Stimulated activated CD8-positive, alpha-beta memory T cell treated with anti-CD3 and anti-CD28 coated beads, Interleukin-7, amount 100 ng/mL, for 4 hours (primary cell): ENCODE results near the gene GYPB.
"Not testable (repeated sequence)": the region's sequence is repeated elsewhere in the genome, so short reads cannot be mapped to it uniquely, and the experiment has no call there.

Experiments
- DNase-seq, 2 donors: peaks; one replicate each; pipeline ENCODE4 v3.0.0-alpha.2; 2020; ENCODE audit warnings: low read depth in 2 of 2

GYPB gene

DNA sequence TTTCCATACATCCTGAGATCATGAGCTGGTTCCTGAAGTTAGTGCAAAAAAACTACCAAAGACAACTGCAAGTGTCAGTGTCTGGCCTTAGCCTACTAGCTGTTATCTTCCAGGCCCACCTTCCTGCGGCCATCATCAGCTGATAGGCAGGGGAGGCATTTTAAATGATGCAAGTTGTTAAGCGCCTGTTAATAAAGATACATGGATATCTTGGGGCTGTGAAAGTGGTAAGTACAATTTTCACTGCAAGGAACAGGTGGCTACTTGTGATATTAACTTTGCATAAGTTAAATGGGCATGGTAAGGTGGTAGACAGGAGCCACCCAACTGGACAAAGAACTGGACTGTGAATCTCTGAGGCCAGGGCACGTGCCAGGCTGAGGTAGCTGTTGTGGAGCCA lies at the start of gene GYPB:
Gene GYPB, minus strand, starts transcription at position 104 of the 400 bp plus-strand sequence. Its CDS starts 93 bp downstream, at position 11.
- not testable (repeated sequence) for DNase-seq

DNA sequence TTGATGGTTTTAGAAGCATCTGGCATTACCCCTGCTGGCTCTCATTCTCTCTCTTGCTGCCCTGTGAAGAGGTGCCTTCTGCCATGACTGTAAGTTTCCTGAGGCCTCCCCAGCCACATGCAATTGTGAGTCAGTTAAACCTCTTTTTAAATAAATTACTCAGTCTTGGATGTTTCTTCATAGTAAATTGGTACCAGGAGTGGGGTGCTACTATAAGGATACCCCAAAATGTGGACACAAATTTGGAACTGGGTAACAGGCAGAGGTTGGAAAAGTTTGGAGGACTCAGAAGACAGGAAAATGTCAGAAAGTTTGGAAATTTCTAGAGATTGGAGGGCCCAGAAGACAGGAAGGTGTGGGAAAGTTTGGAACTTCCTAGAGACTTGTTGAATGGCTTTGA lies 42.4 kb upstream of the GYPB start:
- not testable (repeated sequence) for DNase-seq

DNA sequence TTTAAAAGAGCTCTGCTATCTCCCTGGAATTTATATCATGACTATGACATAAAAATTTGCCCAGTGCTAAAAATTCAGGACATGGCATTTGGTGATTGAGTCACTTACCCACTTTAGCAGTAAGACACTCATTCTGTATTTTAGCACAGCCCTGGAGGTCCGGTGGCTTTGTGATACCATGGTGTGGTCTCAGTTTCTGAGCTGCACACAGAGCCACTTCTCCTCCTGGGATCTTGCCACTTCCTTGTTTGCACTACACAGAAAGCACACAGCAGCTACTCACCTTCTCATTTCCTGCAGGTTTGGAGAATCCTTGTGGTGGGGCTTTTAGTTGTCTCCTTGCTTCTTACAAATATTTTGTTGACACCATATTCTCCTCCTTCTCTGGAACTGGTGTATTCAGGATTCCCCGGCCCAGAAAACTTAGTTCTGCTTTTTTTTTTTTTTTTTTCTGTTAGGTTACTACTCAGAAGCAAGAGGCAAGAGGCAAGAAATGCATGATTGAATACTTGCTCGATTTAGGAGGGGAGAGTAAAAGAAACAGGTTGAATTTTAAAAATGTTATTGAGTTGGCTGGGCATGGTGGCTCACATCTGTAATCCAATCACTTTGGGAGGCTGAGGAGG lies 41.2 kb upstream of the GYPB start:
- not testable (repeated sequence) for DNase-seq

DNA sequence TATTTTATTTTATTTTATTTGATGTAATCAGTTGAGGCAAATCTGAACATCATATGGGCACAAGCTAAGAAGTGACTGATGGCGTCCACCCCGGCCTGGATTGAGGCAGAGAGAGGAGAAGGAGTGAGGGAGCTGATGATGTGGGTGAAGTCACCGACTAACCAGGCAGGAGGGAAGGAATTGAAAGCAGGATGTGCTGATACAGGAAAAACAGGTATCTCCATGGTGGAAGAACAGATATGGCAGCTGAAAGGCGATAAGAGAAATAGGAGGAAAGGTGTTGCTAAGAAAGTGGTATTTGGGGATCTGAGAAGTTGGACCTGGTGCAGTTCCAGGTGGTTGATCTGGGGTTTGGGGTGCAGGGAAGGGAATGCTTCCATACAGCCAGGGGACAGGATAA lies 37.6 kb upstream of the GYPB start:
- DNase-seq = no peak

DNA sequence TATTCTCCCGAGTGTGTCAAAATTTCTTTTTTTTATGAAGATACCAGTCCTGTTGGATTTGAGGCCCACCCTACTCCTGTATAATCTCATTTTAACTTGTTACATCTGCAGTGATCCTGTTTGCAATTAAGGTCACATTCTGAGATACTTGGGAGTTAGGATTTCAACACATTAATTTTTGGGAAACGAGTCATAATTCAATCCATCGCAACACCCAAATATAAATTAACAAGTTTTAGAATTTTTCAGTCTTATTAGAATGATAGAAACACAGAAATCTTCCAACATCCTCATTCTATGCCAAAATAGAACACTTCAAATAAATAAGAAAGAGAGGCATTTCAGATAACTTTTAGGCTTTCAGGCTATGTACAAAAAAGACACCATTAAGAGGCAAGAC lies 36.2 kb upstream of the GYPB start:
- DNase-seq = not testable (repeated sequence)

DNA sequence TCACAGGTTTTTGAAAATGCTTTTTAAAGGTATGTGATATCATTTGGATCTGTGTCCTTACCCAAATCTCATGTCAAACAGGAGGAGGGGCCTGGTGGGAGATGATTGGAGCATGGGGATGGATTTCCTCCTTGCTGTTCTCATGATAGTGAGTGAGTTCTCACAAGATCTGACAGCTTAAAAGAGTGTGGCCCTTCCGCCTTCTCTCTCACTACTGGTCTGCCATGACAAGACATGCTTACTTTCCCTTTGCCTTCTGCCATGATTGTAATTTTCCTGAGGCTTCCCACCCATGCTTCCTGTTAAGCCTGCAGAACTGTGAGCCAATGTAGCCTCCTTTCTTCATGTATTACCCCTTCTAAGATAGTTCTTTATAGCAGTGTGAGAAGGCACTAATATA lies 32.3 kb upstream of the GYPB start:
- not testable (repeated sequence) for DNase-seq

DNA sequence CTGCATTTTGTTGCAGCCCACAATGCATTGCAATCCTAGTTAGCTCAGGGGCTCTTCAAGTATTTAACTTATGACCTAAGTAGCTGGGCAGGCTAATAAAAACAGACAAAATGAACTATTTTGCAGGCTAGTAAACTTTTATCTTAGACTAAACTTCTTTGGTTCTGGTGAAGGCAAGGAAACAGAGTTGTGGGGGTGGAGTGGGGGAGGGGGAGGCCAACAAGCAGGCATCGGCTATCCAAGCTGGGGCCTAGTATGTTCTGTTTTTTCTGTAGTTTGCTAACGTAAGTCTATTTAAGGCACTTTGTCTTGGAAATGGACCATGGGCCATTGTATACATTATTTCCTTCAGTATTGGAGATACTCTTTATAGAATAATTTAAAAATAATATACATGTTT lies 31.5 kb upstream of the GYPB start:
- not testable (repeated sequence) for DNase-seq

DNA sequence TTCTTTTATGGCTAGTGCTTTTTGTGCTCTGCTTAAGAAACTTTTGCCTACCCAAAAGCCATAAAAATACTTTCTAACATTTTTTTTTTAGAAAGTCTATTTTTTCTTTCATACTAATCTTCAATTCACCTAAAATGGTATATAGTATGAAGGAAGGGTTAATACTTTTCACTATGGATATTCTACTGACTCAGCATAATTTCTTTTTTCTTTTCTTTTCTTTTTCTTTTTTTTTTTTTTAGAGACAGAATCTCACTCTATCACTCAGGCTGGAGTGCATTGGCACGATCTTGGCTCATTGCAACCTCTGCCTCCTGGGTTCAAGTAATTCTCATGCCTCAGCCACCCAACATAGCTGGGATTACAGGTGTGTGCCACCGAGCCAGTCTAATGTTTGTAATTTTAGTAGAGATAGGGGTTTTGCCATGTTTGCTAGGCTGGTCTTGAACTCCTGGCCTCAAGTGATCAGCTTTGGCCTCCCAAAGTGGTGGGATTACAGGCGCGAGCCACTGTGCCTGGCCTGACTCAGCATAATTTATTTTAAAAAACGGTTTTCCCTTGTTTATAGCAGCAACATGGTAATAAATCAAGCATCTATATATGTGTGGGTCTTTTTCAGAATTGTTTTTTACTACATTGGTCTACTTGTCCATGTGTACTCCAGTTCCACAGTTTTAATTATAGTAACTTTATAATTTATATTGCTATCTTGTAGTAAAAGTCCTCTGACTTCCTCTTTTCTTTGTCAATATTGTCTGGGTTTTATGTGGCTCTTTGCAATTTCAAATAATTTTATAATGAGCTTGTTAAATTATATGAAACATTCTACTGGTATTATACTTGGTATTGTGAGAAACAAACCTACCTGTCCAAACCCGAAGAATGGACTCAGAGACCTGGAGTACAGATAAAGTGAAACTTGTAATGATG lies 30.6 kb upstream of the GYPB start:
- not testable (repeated sequence) for DNase-seq

DNA sequence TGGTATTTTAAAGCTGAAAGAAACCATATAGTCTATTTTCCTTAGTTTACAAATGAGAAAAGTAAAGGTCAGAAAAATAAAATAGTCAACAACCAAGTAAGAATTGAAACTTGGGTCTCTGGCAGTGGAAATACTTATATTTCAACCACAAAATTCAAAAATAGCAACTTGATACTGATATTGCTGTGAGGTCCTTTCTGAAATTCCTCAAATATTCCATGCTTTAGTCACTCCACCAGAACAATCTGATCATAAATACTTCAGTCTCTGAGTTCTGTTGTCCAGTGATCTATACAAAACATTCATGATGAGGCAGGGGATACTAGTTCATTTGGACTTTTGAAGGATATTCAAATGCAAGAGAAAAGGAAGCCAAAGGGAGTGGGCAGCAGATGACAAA lies 25.8 kb upstream of the GYPB start:
- not testable (repeated sequence) for DNase-seq

DNA sequence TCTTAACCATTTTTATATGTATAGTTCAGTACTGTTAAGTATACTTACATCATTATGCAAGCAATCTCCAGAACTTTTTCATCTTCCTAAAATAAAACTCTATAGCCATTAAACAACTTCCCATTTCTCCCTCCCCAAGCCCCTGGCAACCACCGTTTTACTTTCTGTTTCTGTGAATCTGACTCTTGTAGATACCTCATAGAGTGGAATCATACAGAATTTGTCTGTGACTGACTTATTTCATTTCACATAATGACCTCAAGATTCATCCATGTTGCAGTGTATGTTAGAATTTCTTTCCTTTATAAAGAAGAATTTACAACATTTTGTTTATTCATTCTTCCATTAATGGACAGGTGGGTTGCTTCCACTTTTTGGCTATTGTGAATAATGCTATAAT lies 13.4 kb upstream of the GYPB start:
- DNase-seq = not testable (repeated sequence)

DNA sequence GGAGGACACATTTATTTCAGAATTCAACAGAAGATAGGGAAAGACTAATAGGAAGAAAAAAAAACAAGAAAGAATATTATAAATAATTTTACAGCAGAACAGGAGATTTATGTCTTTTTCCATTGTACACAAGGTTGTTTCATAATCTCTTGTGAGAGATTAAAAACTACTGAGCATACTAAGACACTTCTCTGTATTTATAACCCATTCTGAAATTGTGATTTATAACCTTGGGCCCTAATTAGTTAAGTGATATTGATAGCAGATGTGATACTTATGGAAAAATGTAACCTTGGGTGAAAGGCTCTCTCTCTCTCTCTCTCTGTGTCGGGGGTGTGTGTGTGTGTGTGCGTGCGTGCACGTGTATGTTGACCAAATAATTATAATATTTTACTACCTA lies 12.7 kb upstream of the GYPB start:
- not testable (repeated sequence) for DNase-seq

DNA sequence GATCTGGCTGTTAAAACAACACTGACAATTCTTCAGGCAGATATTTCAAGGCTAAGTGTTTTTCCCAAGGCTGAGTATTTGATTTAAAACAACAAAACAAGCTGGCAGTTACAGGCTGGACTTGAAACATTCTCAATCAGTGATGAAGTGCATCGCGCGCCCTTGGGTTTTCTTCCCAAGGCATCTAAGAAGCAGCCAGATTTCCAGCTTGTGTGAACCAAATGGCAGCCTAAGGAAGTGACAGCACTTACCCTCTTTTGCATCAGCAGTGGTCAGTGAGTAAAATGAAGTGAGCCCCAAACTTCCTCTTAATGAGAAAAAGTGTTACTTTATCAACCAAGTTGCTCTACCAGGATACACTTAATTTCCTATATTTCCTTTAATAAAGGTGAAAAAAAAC lies 12.2 kb upstream of the GYPB start:
- not testable (repeated sequence) for DNase-seq

DNA sequence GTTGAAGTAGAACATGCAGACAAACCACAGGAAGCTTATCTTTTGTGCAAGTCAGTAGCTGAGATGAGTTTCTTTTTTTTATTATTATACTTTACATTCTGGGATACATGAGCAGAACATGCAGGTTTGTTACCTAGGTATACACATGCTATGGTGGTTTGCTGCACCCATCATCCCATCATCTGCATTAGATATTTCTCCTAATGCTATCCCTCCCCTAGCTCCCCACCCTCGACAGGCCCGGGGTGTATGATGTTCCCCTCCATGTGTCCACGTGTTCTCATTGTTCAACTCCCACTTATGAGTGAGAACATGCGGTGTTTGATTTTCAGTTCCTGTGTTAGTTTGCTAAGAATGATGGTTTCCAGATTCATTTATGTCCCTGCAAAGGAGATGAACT lies 11.5 kb upstream of the GYPB start:
- DNase-seq = not testable (repeated sequence)

DNA sequence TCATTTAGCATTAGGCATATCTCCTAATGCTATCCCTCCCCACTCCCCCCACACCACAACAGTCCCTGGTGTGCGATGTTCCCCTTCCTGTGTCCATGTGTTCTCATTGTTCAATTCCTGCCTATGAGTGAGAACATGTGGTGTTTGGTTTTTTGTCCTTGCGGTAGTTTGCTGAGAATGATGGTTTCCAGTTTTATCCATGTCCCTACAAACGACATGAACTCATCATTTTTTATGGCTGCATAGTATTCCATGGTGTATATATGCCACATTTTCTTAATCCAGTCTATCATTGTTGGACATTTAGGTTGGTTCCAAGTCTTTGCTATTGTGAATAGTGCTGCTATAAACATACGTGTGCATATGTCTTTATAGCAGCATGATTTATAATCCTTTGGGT lies 7.5 kb upstream of the GYPB start:
- not testable (repeated sequence) for DNase-seq

DNA sequence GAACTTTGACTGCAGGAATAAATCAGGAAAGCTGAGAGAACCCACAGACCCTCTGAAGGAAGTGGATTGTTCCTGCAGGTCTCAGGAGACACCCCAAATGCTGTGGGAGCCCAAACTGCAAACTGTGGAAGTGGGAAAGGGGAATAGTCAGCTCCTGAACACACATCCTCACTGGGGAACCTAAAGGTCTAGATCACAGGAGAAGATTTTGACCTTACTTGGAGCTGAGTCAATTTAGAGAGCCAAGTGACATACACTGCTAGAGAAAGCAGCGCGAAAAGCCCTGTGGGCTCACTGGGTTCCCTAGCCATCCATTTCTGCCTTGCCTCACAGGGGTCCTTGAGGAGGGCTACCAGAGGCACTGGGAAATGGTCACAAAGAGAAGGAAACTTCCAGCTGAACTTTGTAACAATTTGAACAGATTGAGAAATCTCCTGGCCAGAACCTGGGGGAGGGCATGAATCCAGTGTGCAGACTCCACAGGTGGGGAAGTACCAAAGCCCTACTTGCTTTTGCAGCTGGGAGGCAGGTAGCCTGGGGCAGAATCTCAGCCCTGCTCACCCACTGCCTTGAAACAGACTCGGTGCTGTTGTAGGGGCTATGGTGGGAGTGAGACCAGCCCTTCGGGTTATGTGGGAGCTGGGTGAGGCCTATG lies 5.3 kb upstream of the GYPB start:
- DNase-seq = not testable (repeated sequence)

DNA sequence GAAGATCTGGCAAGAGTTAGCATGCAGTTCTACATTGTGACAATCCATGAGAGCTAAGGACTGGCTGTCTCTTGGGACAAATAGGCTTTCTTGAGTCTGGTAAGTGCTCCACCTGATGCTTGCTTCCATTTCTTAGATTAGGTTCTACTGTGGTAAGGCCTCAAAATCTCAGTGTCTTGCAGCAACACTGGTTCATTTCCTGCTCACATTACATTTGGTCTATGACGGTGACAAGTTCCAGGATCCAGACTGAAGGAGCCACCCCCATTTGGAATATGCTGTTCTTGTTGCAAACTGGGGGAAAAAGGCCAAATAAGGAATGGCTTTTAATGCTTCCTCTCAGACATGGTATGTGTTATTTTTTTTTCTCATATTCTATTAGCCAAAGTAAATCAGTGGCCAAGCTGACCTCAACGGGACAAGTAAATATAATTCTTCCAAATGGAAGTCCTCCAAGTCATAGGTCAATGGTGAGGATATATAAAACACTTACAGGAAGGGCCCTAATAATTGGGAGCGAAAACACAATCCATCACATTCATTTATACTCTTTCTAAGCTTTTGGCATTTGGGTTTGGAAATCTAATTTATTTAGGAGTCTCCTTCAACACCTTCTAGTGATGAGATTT lies 3.7 kb upstream of the GYPB start:
- DNase-seq = not testable (repeated sequence)

DNA sequence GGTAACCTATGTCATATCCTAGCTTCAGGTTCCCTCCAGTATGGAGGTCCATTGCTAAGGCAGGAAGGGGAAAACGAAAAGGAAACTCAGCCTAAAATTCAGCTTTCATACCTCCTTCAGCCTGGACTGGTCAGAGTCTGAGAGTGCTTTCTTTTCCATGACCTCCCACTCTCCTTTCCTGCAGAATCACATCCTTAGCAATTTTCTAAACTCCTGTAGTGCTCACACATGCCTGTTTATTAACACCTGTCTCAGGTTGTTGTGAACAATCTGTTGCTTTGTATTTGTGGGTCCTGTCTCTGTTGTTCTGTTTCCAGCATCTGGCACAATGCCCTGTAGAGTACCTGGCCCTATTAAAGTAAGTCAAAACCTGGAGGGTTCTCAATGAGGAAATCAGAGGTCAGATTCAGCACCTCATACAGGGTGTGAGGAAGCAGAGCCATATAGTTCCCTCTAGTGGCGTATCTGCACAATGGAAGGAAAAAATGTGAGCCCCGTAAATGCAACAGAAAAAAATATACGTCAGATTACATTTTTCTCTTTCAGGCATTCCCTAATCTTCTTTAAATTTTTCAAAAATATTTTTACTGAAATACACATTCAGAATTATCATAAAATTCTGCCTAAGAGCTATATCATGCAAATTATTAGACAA lies 2.3 kb upstream of the GYPB start:
- DNase-seq = not testable (repeated sequence)

DNA sequence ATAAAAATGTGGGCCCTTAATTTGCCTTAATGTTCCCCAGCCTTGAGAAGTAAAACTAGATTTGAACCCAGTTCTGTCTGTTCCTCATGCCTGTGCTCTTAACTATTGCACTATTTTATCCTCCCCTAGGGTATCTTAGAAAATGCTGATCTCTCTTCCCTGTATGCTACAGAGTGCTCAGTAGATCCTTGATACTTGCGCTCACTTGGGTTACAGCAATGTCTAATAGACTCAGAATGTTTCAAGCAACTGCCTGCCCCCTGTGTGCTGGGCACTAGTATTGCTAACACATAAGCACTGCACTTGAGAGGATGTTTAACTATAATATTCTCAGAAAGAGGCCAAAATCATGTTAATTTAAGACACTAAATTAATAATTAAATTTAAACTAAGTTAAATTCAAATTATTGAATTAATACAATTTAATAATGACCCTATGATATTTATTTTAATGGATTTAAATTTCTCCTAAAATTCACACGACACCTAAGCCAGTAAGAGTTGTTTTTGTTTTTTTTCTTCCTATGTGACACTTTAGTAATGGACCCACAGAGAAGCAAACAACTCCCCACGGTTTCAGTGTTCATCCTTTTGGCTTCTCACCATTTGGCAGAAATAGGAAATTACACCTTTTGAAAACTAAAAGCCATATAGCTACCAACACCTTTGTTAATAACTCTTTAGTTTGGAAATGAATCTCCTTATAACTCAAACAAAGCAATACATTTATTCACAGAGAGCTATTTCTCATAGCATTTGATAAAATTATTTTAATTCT lies 768 bp downstream of the GYPB start:
- DNase-seq = not testable (repeated sequence)

DNA sequence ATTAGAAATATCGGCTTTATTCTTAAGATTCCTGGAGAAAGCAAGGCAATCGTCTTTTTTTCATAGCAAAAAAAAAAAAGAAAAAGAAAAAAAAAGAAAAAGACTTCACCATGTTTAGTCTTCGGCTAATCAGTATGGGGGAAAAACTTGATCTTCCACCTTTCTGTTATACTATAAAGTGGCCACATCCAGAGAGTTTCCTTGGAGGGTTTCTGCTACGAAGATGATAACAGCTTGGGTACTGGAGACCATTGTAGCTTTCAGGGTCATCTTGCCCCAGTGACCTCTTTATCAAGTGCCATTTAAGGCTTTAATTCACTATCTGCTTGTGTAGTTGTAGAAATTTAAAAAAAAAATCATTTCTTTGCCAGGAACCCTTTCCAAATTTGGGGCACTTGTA lies 1.9 kb downstream of the GYPB start:
- not testable (repeated sequence) for DNase-seq

DNA sequence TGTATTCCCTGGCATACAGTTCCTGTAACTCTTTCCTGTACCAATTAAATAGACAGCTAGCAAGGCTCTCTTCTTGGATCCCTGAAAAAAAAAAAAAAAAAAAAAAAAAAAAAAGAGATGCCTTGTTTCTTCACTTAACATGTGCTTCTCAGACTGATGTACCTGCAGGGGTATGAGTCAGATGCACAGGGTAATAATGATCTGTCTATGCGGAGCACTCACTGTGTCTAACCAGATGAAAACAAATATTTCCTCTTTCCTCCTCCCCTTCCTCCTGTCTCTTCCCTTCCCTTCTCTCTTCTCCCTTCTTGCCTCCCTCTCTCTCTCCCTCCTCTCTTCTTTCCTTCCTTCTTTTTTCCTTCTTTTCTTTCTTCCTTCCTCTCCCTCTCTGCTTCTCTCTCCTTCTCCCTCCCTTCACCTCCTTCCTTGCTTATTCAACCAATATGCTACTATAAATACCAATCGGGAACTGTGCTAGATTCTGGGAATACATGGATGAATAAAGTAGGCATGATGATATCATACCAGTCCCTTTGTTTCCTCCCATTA lies 3.0 kb downstream of the GYPB start:
- not testable (repeated sequence) for DNase-seq
